EH (cell line): ENCODE data around the gene TRIM54.

Experiments
- DNase-seq: peaks from one replicate; pipeline ENCODE4 v3.0.0-alpha.2; 2015; ENCODE audit warnings: low read depth

Gene TRIM54

GRCh38 chr2:27281855-27282559 lies at the start of gene TRIM54:
Gene TRIM54, plus strand, starts transcription at chr2:27282429. Its CDS starts 303 bp downstream, at chr2:27282732.
- DNase-seq, result peak; percentile 47

GRCh38 chr2:27233341-27233740 lies 48.9 kb upstream of the TRIM54 start:
- no peak for DNase-seq

GRCh38 chr2:27236136-27236535 lies 46.1 kb upstream of the TRIM54 start:
- DNase-seq, result no peak

- no peak for DNase-seq
Observed at GRCh38 chr2:27236626-27237025, 45.6 kb upstream of the TRIM54 start.

- no peak for DNase-seq
Observed at GRCh38 chr2:27237341-27237945, 44.8 kb upstream of the TRIM54 start.

- no peak for DNase-seq
Observed at GRCh38 chr2:27238976-27239375, 43.3 kb upstream of the TRIM54 start.

- DNase-seq, result no peak
Observed at GRCh38 chr2:27240406-27240805, 41.8 kb upstream of the TRIM54 start.

GRCh38 chr2:27241761-27242613 lies 40.2 kb upstream of the TRIM54 start:
- DNase-seq, result peak; percentile 13

- DNase-seq, result no peak
Observed at GRCh38 chr2:27242614-27242951, 39.6 kb upstream of the TRIM54 start.

GRCh38 chr2:27243391-27244130 lies 38.7 kb upstream of the TRIM54 start:
- no peak for DNase-seq

GRCh38 chr2:27245116-27245515 lies 37.1 kb upstream of the TRIM54 start:
- no peak for DNase-seq

GRCh38 chr2:27245626-27246025 lies 36.6 kb upstream of the TRIM54 start:
- no peak for DNase-seq

- DNase-seq, result no peak
Observed at GRCh38 chr2:27247893-27248292, 34.3 kb upstream of the TRIM54 start.

GRCh38 chr2:27249159-27249890 lies 32.9 kb upstream of the TRIM54 start:
- DNase-seq, result peak; percentile 79

GRCh38 chr2:27249891-27250651 lies 32.2 kb upstream of the TRIM54 start:
- DNase-seq, result peak; percentile 39

- no peak for DNase-seq
Observed at GRCh38 chr2:27250652-27251379, 31.4 kb upstream of the TRIM54 start.

- no peak for DNase-seq
Observed at GRCh38 chr2:27251766-27252165, 30.5 kb upstream of the TRIM54 start.

GRCh38 chr2:27255187-27255586 lies 27.0 kb upstream of the TRIM54 start:
- no peak for DNase-seq

- peak; percentile 68 for DNase-seq
Observed at GRCh38 chr2:27255660-27256059, 26.6 kb upstream of the TRIM54 start.

GRCh38 chr2:27256855-27257454 lies 25.3 kb upstream of the TRIM54 start:
- no peak for DNase-seq
